ENCODE measurements around the gene CHDH. TPM values are rescaled to one million over a fixed set of nuclear protein-coding genes. Genes with fewer than 3 reads are reported as not detected.
A peak's percentile ranks its signal among the peaks of the same experiment; 100 is the strongest.

CHDH gene
- total RNA-seq, 6 experiments from 2014 or later: not detected

DNA sequence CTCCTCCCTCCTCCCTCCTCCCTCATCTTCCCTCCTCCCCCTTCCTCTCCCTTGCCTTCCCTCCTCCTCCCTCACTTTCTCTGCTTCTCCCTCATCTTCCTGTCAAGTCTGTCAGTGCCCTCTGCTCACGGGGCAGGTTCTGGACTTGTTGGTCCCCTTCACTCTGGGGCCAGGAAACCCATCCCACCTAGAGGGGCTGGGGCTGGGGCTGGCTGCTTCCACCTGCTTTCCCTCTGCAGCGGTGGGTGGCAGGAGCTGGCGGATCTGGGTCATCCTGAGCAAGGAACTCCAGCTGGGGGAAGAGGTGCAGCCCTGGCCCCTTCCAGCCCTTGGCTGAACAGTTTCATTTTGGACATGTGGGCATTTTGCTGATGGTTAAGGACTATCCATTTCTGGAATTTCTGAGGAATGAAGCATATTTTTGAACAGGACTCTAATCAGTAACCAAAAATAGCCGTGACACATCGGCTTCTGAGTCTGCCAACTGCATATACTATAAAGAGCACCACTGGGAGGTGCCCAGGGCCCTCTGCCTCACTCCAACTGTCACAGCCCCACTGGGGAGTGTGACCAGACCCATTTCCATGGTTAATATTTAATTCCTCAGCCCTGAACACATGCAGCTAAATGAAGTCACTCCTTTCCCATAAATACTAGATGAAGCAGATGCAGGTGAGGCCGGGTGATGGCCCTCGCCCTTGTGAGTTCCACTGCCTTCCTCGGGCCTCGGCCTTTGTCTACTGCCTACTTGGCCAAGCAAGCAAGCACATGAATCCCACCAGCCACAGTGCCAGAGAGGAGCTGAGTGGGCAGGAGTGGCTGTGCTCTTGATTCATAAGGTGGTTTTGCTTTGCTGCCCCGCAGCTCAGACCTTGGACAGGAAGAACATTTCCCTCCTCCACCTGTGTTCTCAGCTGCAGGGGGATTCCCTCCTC, 39.8 kb downstream of the CHDH start:
- Mint-ChIP-seq H3K4me1 (ENCODE audit: low read depth) (peaks cover 35% of the 10 kb centered on the region), H3K9me3 (no peaks in the 10 kb centered on the region), H3K27me3 (ENCODE audit: insufficient read depth) (peaks cover 3% of the 10 kb centered on the region; the same call in 1 of the 2 replicates), H3K27ac (peak overlapping the region; percentile 97), H3K4me3 (peak overlapping the region; percentile 77), H3K36me3 (ENCODE audit: low read depth) (no peaks in the 10 kb centered on the region)
- DNase-seq: peak; percentile 93
- TF ChIP-seq CTCF (IDR thresholded peaks at IDR 0.05): peak; percentile 40

DNA sequence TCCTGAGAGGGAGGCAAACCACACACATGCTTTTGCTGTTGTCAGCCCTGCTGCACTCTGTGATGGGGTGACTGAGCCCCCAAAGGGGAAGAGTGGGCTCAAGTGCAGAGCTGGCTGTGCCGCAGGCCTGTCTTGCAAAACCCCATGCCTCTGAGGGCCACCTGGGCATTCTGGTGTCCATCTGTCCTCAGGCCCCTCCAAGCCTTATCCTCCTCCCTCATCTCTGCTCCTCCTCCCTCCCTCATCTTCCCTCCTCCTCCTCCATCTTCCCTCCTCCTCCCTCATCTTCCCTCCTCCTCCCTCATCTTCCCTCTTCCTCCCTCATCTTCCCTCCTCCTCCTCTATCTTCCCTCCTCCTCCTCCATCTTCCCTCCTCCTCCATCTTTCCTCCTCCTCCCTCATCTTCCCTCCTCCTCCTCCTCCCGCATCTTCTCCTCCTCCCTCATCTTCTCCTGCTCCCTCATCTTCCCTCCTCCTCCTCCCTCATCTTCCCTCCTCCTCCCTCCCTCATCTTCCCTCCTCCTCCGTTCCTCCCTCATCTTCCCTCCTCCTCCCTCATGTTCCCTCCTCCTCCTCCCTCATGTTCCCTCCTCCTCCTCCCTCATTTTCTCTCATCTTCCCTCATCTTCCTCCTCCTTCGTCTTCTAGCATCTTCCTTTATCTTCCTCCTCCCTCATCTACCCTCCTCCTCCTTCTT, 40.6 kb downstream of the CHDH start:
- Mint-ChIP-seq H3K4me1 (ENCODE audit: low read depth) (peaks cover 35% of the 10 kb centered on the region), H3K9me3 (no peaks in the 10 kb centered on the region), H3K4me3 (peak overlapping the region; percentile 59), H3K36me3 (ENCODE audit: low read depth) (no peaks in the 10 kb centered on the region), H3K27me3 (ENCODE audit: insufficient read depth) (peaks cover 3% of the 10 kb centered on the region; the same call in 1 of the 2 replicates), H3K27ac (peak overlapping the region; percentile 97)
- no peak for TF ChIP-seq CTCF (IDR thresholded peaks at IDR 0.05)
- DNase-seq: no peak

DNA sequence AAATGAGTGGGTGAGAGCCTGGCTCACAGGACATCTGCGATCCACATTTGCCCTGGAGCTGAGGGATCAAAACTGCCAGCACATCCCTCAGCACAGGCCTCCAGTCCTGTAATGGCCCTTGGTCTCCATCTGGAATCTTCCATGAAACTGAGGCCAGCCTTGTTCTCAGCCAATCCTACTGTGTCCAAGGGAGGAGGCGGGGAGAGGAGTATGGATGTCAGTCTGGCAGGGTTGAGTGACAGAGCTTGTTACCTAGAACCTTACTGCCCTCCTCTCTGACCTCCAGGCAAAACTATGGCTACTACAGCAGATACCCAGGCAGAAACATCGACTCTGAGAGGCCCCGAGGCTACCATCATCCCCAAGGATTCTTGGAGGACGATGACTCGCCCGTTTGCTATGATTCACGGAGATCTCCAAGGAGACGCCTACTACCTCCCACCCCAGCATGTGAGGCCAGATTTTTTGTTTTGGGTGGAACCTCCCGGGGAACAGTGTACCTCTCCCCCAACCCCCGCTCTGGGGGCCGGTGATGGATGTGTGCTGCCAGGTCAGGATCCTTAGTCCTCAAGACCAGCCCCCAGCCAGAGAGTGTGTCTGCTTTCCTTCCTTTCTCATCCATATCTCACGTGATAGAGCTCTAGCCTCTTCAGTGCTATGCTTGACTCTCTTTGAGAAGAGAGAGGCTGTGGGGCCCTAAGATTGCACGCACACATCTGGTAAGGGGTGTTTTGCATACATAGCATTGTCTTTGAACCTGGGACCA, 41.3 kb downstream of the CHDH start:
- H3K27ac Mint-ChIP-seq: peak overlapping the region; percentile 97
- H3K4me3 Mint-ChIP-seq: peak overlapping the region; percentile 59
- no peaks in the 10 kb centered on the region for H3K9me3 Mint-ChIP-seq

DNA sequence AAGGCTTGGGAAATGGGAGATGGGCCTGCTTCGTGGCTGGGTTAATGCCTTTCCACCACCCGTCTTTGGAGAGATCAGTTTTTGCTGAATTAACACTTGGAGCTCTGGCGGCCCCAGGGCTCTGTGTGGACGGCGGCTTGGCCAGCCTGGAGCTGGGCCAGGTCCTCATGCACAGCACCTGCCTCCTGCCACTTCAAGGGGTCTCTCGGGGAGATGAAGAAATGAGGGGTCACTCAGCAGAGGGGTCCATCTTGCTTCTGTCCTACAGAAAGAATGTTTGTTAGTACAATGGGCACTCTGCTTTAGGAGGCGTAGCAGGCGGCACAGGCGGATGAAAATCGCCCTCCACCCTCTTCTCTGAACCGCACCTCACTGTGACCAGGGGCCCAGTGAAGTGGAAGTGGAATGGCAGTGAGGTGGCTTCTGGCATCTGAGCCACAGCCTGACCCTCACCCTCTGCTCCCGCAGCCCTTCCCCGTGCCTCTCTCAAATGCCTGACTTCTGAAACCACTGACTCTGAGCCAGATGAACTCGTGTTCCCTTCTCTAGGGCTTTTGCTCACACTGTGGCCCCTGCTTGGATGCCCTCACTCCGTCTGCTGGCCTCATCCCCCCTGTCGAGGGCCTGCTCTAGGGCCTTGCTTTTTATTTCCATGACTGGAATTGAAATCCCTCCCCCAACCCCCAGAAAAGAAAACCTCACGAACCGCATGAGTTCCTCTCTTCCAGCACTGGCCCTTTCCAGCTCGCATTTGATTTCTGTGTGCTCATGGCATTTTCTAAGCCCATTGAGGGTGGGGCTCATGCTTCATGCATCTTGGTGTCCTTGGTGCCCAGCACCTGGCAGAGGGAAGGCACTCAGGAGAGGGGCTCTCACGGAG, 42.2 kb downstream of the CHDH start:
- H3K36me3 Mint-ChIP-seq (ENCODE audit: low read depth): no peaks in the 10 kb centered on the region

More for the DNA sequence above, 41.3 kb downstream of the CHDH start:
- Mint-ChIP-seq H3K36me3 (ENCODE audit: low read depth) (no peaks in the 10 kb centered on the region), H3K4me1 (ENCODE audit: low read depth) (peaks cover 43% of the 10 kb centered on the region), H3K27me3 (ENCODE audit: insufficient read depth) (peaks cover 3% of the 10 kb centered on the region)
- no peak for TF ChIP-seq CTCF (IDR thresholded peaks at IDR 0.05)
- peak; percentile 86 for DNase-seq

More for the DNA sequence above, 42.2 kb downstream of the CHDH start:
- DNase-seq: no peak
- Mint-ChIP-seq H3K27ac (peak overlapping the region; percentile 97), H3K4me3 (peak overlapping the region; percentile 47), H3K4me1 (ENCODE audit: low read depth) (peaks cover 43% of the 10 kb centered on the region), H3K9me3 (no peaks in the 10 kb centered on the region), H3K27me3 (ENCODE audit: insufficient read depth) (peaks cover 3% of the 10 kb centered on the region)
- TF ChIP-seq CTCF (IDR thresholded peaks at IDR 0.05): peak; percentile 33; the same call in 1 of the 2 replicates

All from HFFc6 (cell line).